ENCODE data around the gene S1PR5. TPM values are rescaled to one million over a fixed set of nuclear protein-coding genes. Genes with fewer than 3 reads are reported as not detected.

The S1PR5 gene, protein sequence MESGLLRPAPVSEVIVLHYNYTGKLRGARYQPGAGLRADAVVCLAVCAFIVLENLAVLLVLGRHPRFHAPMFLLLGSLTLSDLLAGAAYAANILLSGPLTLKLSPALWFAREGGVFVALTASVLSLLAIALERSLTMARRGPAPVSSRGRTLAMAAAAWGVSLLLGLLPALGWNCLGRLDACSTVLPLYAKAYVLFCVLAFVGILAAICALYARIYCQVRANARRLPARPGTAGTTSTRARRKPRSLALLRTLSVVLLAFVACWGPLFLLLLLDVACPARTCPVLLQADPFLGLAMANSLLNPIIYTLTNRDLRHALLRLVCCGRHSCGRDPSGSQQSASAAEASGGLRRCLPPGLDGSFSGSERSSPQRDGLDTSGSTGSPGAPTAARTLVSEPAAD
- 0.15 TPM for polyA plus RNA-seq (2012; ENCODE audit: missing spikeins)

DNA sequence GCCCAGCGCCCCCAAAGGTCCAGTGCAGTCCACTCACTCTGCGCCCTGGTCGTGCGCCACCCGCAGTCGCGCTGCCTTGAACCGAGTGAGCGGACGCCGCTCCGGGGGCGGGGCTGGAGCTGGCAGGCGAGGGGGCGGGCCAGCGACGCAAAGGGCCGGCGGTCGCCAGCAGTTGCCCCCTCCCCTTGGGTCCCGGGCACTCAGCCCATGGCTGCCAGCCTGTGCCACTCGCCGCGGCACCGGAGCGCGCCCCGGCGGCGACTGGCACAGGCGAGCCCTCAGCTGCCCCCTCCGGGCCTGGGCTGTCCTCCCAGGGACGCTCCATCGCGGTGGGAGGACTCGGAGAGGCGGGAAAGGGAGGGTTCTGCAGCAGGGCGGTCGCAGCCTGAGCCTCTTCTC is at the start of gene S1PR5:
Gene S1PR5, minus strand, starts transcription at position 87 of the 399 bp plus-strand sequence. CDS start 2,436 bp downstream, outside the sequence.
- no peak for DNase-seq (ENCODE audit: insufficient read length)
- no peak for FAIRE-seq

GRCh38 chr19:10566658-10567410 is 49.6 kb upstream of the S1PR5 start:
- FAIRE-seq (peak; percentile 87), DNase-seq (ENCODE audit: insufficient read length) (no peak)
- peak; percentile 37; the same call in 1 of the 2 replicates for TF ChIP-seq TAF1 (IDR thresholded peaks at IDR 0.05; ENCODE audit: borderline replicate concordance, low read depth, low read length)
- TF ChIP-seq POLR2AphosphoS5 (IDR thresholded peaks at IDR 0.05; ENCODE audit: low read depth, low read length) = 0 out of 2 replicates have a peak, but pooled peaks have one; percentile 31
- TF ChIP-seq POLR2A (IDR thresholded peaks at IDR 0.05; ENCODE audit: low read depth, low read length) = peak; percentile 43

More for the DNA sequence above, at the start of gene S1PR5:
- no peak for TF ChIP-seq TAF1 (IDR thresholded peaks at IDR 0.05; ENCODE audit: borderline replicate concordance, low read depth, low read length)
- TF ChIP-seq POLR2AphosphoS5 (IDR thresholded peaks at IDR 0.05; ENCODE audit: low read depth, low read length) = no peak
- no peak for TF ChIP-seq POLR2A (IDR thresholded peaks at IDR 0.05; ENCODE audit: low read depth, low read length)

DNA sequence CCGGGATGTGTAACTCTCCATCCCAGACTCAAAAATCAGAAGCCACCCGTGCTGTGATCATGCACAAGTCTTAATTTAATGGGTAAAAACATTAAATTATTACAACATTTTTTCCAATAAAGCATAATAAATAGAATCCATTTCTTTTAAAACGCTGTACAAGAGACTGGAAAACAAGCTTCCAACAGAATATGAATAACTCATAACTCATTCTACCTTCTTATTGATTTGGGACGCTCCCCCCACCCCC is 49.1 kb upstream of the S1PR5 start:
- DNase-seq (ENCODE audit: insufficient read length) (no peak), FAIRE-seq (no peak)
- TF ChIP-seq TAF1 (IDR thresholded peaks at IDR 0.05; ENCODE audit: borderline replicate concordance, low read depth, low read length) = no peak
- TF ChIP-seq POLR2AphosphoS5 (IDR thresholded peaks at IDR 0.05; ENCODE audit: low read depth, low read length) = no peak
- TF ChIP-seq POLR2A (IDR thresholded peaks at IDR 0.05; ENCODE audit: low read depth, low read length) = no peak

DNA sequence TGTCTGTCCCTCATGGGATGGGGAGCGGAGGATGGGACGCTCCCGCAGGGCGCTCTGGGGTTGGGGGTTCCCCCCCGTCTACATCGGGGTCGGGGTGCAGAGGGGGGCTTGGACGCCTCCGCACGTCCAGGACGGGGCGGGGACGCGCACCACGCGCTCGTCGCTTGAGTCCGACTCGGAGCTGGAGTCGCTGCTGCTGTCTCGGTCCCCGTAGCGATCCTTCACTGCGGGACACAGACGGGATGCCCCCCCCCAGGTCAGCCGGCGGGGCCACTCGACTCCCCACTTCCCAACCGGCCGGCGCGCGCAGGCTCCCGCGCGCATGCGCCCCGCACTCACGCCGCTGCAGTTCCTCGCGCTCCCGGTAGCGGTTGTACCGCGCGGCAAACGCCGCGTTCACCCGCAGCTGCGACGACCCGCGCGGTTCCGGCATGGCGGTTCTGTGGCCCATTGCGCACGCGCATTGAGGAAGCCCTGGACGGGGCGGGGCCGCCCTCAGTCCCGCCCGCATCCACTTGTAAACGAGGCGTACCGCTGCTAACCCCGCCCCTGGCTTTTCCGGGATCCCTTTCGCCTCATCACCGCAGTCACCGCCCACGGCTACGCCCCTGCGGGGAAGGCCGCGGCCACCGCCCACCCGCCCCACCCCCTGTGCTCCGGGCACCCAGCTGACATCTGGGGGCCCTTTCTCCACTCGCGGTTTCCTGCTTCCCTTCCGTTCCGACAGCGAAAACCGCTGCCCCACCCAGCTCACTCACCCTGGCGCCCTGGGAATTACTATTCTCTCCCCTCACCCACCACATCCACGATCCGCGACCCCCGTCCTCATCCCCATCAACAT is 48.5 kb upstream of the S1PR5 start, which contains the start of gene KRI1:
Gene KRI1, minus strand, starts transcription at position 444 of the 841 bp plus-strand sequence. Its CDS starts 11 bp downstream, at position 433.
- TF ChIP-seq TAF1 (IDR thresholded peaks at IDR 0.05; ENCODE audit: borderline replicate concordance, low read depth, low read length) (peak; percentile 68; the same call in 1 of the 2 replicates), POLR2A (IDR thresholded peaks at IDR 0.05; ENCODE audit: low read depth, low read length) (peak; percentile 83), POLR2AphosphoS5 (IDR thresholded peaks at IDR 0.05; ENCODE audit: low read depth, low read length) (peak; percentile 72)
- FAIRE-seq (peak; percentile 99), DNase-seq (ENCODE audit: insufficient read length) (peak; percentile 95)

GRCh38 chr19:10565028-10565566 is 47.9 kb upstream of the S1PR5 start:
- FAIRE-seq (peak; percentile 14), DNase-seq (ENCODE audit: insufficient read length) (peak; percentile 78)
- TF ChIP-seq POLR2AphosphoS5 (IDR thresholded peaks at IDR 0.05; ENCODE audit: low read depth, low read length) (no peak), POLR2A (IDR thresholded peaks at IDR 0.05; ENCODE audit: low read depth, low read length) (no peak), TAF1 (IDR thresholded peaks at IDR 0.05; ENCODE audit: borderline replicate concordance, low read depth, low read length) (no peak)

DNA sequence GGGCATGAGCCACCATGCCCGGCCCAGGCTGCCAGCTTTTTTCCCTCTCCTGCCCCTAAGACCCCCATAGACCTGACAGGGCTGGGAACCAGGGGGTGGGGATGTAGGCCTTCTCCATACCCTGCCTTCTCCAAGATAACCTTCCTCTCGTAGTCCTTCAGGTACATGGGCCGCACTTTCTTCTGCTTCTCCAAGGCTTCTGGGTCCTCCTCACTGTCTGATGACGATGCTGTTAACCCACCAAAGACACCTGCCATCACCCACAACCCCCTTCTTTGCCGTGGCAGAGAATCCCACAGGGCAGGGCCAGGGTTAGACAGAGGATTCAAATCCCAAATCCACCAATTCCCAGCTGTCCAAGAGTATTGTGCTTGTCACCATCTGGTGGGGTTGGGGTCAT is 45.4 kb upstream of the S1PR5 start:
- DNase-seq (ENCODE audit: insufficient read length) (no peak), FAIRE-seq (no peak)
- no peak for TF ChIP-seq POLR2AphosphoS5 (IDR thresholded peaks at IDR 0.05; ENCODE audit: low read depth, low read length)
- no peak for TF ChIP-seq TAF1 (IDR thresholded peaks at IDR 0.05; ENCODE audit: borderline replicate concordance, low read depth, low read length)
- no peak for TF ChIP-seq POLR2A (IDR thresholded peaks at IDR 0.05; ENCODE audit: low read depth, low read length)

- FAIRE-seq (no peak), DNase-seq (ENCODE audit: insufficient read length) (no peak)
- no peak for TF ChIP-seq POLR2A (IDR thresholded peaks at IDR 0.05; ENCODE audit: low read depth, low read length)
- no peak for TF ChIP-seq POLR2AphosphoS5 (IDR thresholded peaks at IDR 0.05; ENCODE audit: low read depth, low read length)
- TF ChIP-seq TAF1 (IDR thresholded peaks at IDR 0.05; ENCODE audit: borderline replicate concordance, low read depth, low read length) = no peak
Observed at GRCh38 chr19:10560154-10560553, 42.9 kb upstream of the S1PR5 start.

- TF ChIP-seq POLR2AphosphoS5 (IDR thresholded peaks at IDR 0.05; ENCODE audit: low read depth, low read length) (no peak), POLR2A (IDR thresholded peaks at IDR 0.05; ENCODE audit: low read depth, low read length) (peak; percentile 35; the same call in 1 of the 2 replicates)
- no peak for DNase-seq (ENCODE audit: insufficient read length)
- FAIRE-seq = no peak
Observed at GRCh38 chr19:10557603-10558197, 40.5 kb upstream of the S1PR5 start.

GRCh38 chr19:10555610-10555973 is 38.3 kb upstream of the S1PR5 start:
- no peak for FAIRE-seq
- no peak for TF ChIP-seq TAF1 (IDR thresholded peaks at IDR 0.05; ENCODE audit: borderline replicate concordance, low read depth, low read length)
- no peak for TF ChIP-seq POLR2AphosphoS5 (IDR thresholded peaks at IDR 0.05; ENCODE audit: low read depth, low read length)
- TF ChIP-seq POLR2A (IDR thresholded peaks at IDR 0.05; ENCODE audit: low read depth, low read length) = no peak

DNA sequence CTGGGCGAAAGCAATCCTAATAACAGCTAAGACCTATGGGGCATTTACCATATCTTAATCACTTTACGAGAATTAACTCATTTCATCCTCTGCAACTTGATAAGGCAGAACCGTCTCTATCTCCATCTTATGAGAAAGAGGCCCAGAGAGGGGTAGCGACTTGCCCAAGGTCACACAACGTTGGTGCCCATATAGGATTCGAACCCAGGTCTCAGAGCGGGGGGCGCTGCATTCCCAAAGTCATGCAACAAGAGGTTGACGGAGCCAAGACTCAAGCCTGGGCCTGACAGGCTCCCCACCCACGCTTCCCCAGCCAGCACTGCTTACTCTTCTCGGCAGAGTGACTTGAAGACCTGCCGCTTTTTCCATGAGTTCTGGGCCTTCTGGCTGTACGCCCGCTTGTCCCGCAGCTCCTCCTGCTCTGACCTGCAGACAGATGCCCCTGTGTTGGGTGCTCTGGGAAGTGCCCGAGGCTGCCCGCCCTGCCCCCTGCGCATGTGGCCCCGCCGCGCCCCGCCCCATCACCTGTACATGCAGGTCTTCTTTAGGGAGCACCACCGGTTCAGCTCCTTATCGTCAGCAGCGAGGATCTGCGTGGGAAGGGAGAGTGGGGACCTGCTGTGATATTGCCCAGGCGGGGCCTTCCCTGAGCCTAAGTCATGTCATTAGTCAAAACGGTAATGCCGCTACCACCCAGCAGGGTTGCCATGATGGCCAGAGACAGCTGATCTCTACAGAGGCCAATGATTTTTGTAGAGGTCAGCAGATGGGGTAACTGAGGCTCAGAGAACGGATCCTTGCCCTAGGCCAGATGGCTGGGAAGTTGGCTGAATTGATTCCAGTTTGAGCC is 37.7 kb upstream of the S1PR5 start:
- DNase-seq (ENCODE audit: insufficient read length) = no peak
- TF ChIP-seq POLR2A (IDR thresholded peaks at IDR 0.05; ENCODE audit: low read depth, low read length) (peak; percentile 13; the same call in 1 of the 2 replicates), POLR2AphosphoS5 (IDR thresholded peaks at IDR 0.05; ENCODE audit: low read depth, low read length) (no peak; the same call in 1 of the 2 replicates)
- no peak for FAIRE-seq

More at GRCh38 chr19:10555610-10555973, 38.3 kb upstream of the S1PR5 start:
- no peak for DNase-seq (ENCODE audit: insufficient read length)
